NCI-H524 (cell line): Measurements from ENCODE around the gene CARD10.
"Not testable (repeated sequence)": the region's sequence is repeated elsewhere in the genome, so short reads cannot be mapped to it uniquely, and the experiment has no call there.

Experiments used
- DNase-seq, 2 experiments: peaks; one replicate each; lab custom pipeline; 2025; lab: John Stamatoyannopoulos, UW

Gene CARD10

GRCh38 chr22:37553725-37554124 lies 34.5 kb upstream of the CARD10 start:
- no peak for DNase-seq

GRCh38 chr22:37552524-37553163 lies 33.4 kb upstream of the CARD10 start:
- DNase-seq = peak; percentile 33 to 75

GRCh38 chr22:37551981-37552380 lies 32.8 kb upstream of the CARD10 start:
- no peak for DNase-seq

GRCh38 chr22:37550921-37551320 lies 31.7 kb upstream of the CARD10 start:
- not testable (repeated sequence) for DNase-seq

- DNase-seq = no peak
Observed at GRCh38 chr22:37549704-37550059, 30.5 kb upstream of the CARD10 start.

GRCh38 chr22:37547251-37547741 lies 28.1 kb upstream of the CARD10 start:
- DNase-seq = no peak

GRCh38 chr22:37546437-37547250 lies 27.4 kb upstream of the CARD10 start:
- DNase-seq = no peak

- no peak for DNase-seq
Observed at GRCh38 chr22:37545703-37546436, 26.7 kb upstream of the CARD10 start.

- DNase-seq = peak in 1 of 2 experiments; percentile 53
Observed at GRCh38 chr22:37544955-37545702, 25.9 kb upstream of the CARD10 start.

- DNase-seq = no peak
Observed at GRCh38 chr22:37542959-37543358, 23.7 kb upstream of the CARD10 start.

GRCh38 chr22:37542416-37542815 lies 23.2 kb upstream of the CARD10 start:
- not testable (repeated sequence) for DNase-seq

- DNase-seq = not testable (repeated sequence)
Observed at GRCh38 chr22:37539790-37540189, 20.6 kb upstream of the CARD10 start.

- peak; percentile 89 to 93 for DNase-seq
Observed at GRCh38 chr22:37538590-37539357, 19.6 kb upstream of the CARD10 start.

- DNase-seq = no peak
Observed at GRCh38 chr22:37535159-37535558, 15.9 kb upstream of the CARD10 start.

- DNase-seq = peak; percentile 73 to 82
Observed at GRCh38 chr22:37534445-37534844, 15.2 kb upstream of the CARD10 start.

- peak; percentile 87 to 95 for DNase-seq
Observed at GRCh38 chr22:37533995-37534394, 14.8 kb upstream of the CARD10 start.

- peak; percentile 34 to 72 for DNase-seq
Observed at GRCh38 chr22:37529652-37530345, 10.6 kb upstream of the CARD10 start.

- DNase-seq = not testable (repeated sequence)
Observed at GRCh38 chr22:37527952-37528351, 8.7 kb upstream of the CARD10 start.

- not testable (repeated sequence) for DNase-seq
Observed at GRCh38 chr22:37527081-37527752, 8.0 kb upstream of the CARD10 start.

GRCh38 chr22:37526376-37526775 lies 7.2 kb upstream of the CARD10 start:
- no peak for DNase-seq
